Measurements from ENCODE around the gene MCTP2. TPM values are rescaled to one million over a fixed set of nuclear protein-coding genes. Genes with fewer than 3 reads are reported as not detected.

The MCTP2 gene
- 1 to 10 TPM in 1 of 4 donors, under 1 TPM in 3; 0.13 to 2.0 (median 0.43) TPM for total RNA-seq

- H3K4me3 ChIP-seq = peak within 1 kb of the TSS; percentile 40 to 49 (median 44)
- peak in 1 of 2 donors; percentile 27 for DNase-seq
- H3K4me1 ChIP-seq = peaks cover 4 to 9% of the 10 kb centered on the region in 2 donors
- peaks cover 5 to 19% (median 15%) of the 10 kb centered on the region in 3 donors for H3K27me3 ChIP-seq
- intact Hi-C loops (cut with DNase I; ENCODE audit: low total_unique reads) = no loop called here
- no peak within 1 kb of the TSS for H3K27ac ChIP-seq
- TF ChIP-seq CTCF (IDR thresholded peaks at IDR 0.05 in 4 of 5, conservative IDR thresholded peaks at IDR 0.05 in 1 of 5) (no peak), POLR2A (IDR thresholded peaks at IDR 0.05) (no peak)
- H3K9me3 ChIP-seq = no peaks in the 10 kb centered on the region
- H3K36me3 ChIP-seq = no peaks in the 10 kb centered on the region
- ATAC-seq = no peak
- in situ Hi-C loops (cut with MboI; ENCODE audit: low sequenced_read_pairs in 4 of 4) = no loop called here
Measured at GRCh38 chr15:94230883-94231722, at the start of gene MCTP2. TSS of gene MCTP2 (plus strand) at chr15:94231561. CDS start at chr15:94298266, 66,705 bp downstream.

DNA sequence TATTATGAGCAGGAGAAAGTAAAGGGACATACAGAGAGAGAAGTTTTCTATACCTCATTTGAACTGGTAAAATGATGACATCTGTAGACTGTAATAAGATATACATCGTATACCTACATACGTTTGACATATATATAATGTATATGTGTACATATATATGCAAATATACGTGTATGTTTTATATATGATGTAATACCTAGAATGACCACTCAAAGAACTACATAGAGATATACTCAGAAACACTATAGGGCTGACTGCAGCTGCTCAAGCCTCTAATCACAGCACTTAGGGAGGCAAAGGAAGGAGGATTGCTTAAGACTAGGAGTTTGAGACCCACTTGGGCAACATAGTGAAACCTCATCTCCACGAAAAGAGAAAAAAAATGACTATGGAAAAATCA, 48.5 kb upstream of the MCTP2 start:
- Histone ChIP-seq H3K27ac (no peak overlapping the region), H3K27me3 (no peaks in the 10 kb centered on the region), H3K4me3 (no peak overlapping the region), H3K36me3 (no peaks in the 10 kb centered on the region), H3K9me3 (no peaks in the 10 kb centered on the region), H3K4me1 (no peaks in the 10 kb centered on the region)
- intact Hi-C loops (cut with DNase I; ENCODE audit: low total_unique reads) (no loop called here), in situ Hi-C loops (cut with MboI; ENCODE audit: low sequenced_read_pairs in 4 of 4) (no loop called here)
- no peak for ATAC-seq
- no peak for DNase-seq
- TF ChIP-seq POLR2A (IDR thresholded peaks at IDR 0.05) = no peak

DNA sequence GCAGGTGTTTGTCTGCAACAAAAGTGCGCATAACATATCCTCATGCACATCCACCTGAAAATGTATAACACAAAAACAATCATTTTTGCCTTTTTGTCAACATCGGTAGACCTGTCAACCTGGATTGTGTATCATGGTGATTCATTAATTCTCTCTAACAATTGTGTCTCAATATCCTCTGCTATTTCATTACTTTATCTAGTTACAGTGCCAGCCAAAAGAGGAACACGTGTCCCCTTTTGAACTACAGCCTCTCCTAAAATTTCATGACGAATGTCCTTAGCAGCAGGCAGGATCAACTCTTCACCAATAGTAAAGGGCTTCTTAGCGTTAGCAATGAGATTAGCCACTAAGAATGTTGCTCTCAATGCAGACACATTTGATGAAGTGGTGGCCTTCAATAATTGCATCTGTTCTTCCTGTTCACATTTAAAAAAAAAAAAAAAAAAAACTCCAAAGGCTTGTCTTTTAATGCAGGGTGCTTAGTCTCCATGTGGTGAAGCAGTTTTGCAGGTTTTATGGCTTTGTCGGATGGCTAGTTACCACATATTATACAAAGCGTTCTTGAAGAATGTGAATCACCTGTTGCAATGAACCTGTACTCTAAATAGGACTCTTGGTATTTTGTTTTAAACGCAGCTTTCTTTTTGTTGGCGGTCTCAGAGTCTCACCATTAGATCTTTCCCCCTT, 45.7 kb upstream of the MCTP2 start:
- no peak for DNase-seq
- H3K4me3 ChIP-seq = no peak overlapping the region
- intact Hi-C loops (cut with DNase I; ENCODE audit: low total_unique reads) = no loop called here
- no peaks in the 10 kb centered on the region for H3K36me3 ChIP-seq
- ATAC-seq = no peak
- no peaks in the 10 kb centered on the region for H3K27me3 ChIP-seq
- no peaks in the 10 kb centered on the region for H3K9me3 ChIP-seq
- TF ChIP-seq CTCF (IDR thresholded peaks at IDR 0.05 in 4 of 5, conservative IDR thresholded peaks at IDR 0.05 in 1 of 5) (no peak), POLR2A (IDR thresholded peaks at IDR 0.05) (no peak)
- no peaks in the 10 kb centered on the region for H3K4me1 ChIP-seq
- in situ Hi-C loops (cut with MboI; ENCODE audit: low sequenced_read_pairs in 4 of 4) = no loop called here
- H3K27ac ChIP-seq = no peak overlapping the region

GRCh38 chr15:94186770-94187331, 44.5 kb upstream of the MCTP2 start:
- intact Hi-C loops (cut with DNase I; ENCODE audit: low total_unique reads) = no loop called here
- TF ChIP-seq POLR2A (IDR thresholded peaks at IDR 0.05) = no peak
- TF ChIP-seq CTCF (IDR thresholded peaks at IDR 0.05 in 4 of 5, conservative IDR thresholded peaks at IDR 0.05 in 1 of 5) = no peak
- in situ Hi-C loops (cut with MboI; ENCODE audit: low sequenced_read_pairs in 4 of 4) = no loop called here
- H3K27me3 ChIP-seq = no peaks in the 10 kb centered on the region
- H3K36me3 ChIP-seq = no peaks in the 10 kb centered on the region
- H3K4me1 ChIP-seq = no peaks in the 10 kb centered on the region
- DNase-seq = no peak
- no peak for ATAC-seq
- no peak overlapping the region for H3K27ac ChIP-seq
- H3K4me3 ChIP-seq = no peak overlapping the region
- H3K9me3 ChIP-seq = no peaks in the 10 kb centered on the region

DNA sequence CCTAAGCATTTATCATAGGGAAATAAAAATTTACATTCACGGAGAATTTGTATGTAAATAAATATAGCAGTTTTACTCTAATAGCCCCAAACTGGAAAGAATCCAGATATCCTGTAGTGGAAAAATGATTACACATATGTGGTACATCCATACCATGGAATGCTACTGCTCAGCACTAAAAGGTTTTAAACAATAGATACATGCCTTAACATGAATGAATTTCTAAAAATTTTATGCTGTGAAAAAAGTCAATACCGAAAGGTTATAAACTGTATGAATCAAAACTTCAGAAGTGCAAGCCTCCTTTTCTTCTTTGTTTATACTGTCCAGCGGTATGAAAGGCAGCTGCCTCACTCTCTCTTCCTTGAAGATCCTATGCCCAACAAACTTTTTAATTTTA, 37.5 kb upstream of the MCTP2 start:
- no peak for TF ChIP-seq CTCF (IDR thresholded peaks at IDR 0.05 in 4 of 5, conservative IDR thresholded peaks at IDR 0.05 in 1 of 5)
- TF ChIP-seq POLR2A (IDR thresholded peaks at IDR 0.05) = no peak
- in situ Hi-C loops (cut with MboI; ENCODE audit: low sequenced_read_pairs in 4 of 4) (no loop called here), intact Hi-C loops (cut with DNase I; ENCODE audit: low total_unique reads) (no loop called here)
- Histone ChIP-seq H3K27ac (no peak overlapping the region), H3K4me3 (no peak overlapping the region), H3K9me3 (no peaks in the 10 kb centered on the region), H3K4me1 (no peaks in the 10 kb centered on the region), H3K36me3 (no peaks in the 10 kb centered on the region), H3K27me3 (no peaks in the 10 kb centered on the region)
- DNase-seq = no peak
- ATAC-seq = no peak

All from gastrocnemius medialis (tissue), 4 donors.